K562 (cell line): Measurements from ENCODE around the gene RASSF3. TPM values are rescaled to one million over a fixed set of nuclear protein-coding genes. Genes with fewer than 3 reads are reported as not detected.
A peak's percentile ranks its signal among the peaks of the same experiment; 100 is the strongest.

Source experiments
- ATF4 ChIP-seq: fragments of 450-650 bp; formaldehyde crosslinking; IDR thresholded peaks from 2 replicates; pipeline ENCODE4 v1.4.0; 2022; ENCODE audit warnings: mild to moderate bottlenecking, moderate library complexity
- CCAR2 ChIP-seq: fragments of 200-400 bp; formaldehyde crosslinking; IDR thresholded peaks from 2 replicates; pipeline ENCODE4 v1.6.1; 2017; ENCODE audit warnings: mild to moderate bottlenecking, low read depth, low read length
- DNMT1 ChIP-seq: fragments of 450-650 bp; IDR thresholded peaks from 2 replicates; pipeline ENCODE4 v1.6.1; 2016; ENCODE audit warnings: antibody characterized with exemption, mild to moderate bottlenecking
- EWSR1 ChIP-seq: fragments of 450-650 bp; IDR thresholded peaks from 2 replicates; pipeline ENCODE4 v1.6.1; 2018; ENCODE audit warnings: borderline replicate concordance, mild to moderate bottlenecking, low read depth, moderate library complexity; ENCODE audit not compliant: partially characterized antibody
- HCFC1 ChIP-seq: IDR thresholded peaks from 2 replicates; pipeline ENCODE4 v1.6.1; 2012; ENCODE audit warnings: low read depth, low read length, improper control_type of control experiment
- MAZ ChIP-seq, 2 experiments: fragments of 450-650 bp in 1 of 2; sonication (generic) in 1 of 2; formaldehyde crosslinking; IDR thresholded peaks in 1 of 2; conservative IDR thresholded peaks in 1 of 2; 2 replicates each; pipeline versions ENCODE4 v1.4.0 to v1.5.0; 2020; ENCODE audit warnings: mild to moderate bottlenecking in 1 of 2, missing genetic modification reagents in 1 of 2
- MBD2 ChIP-seq: sonication (generic); IDR thresholded peaks from 2 replicates; pipeline ENCODE4 v1.6.1; 2016; ENCODE audit warnings: low read depth, borderline replicate concordance
- NELFE ChIP-seq: IDR thresholded peaks from 2 replicates; pipeline ENCODE4 v1.6.1; 2011; ENCODE audit warnings: mild to moderate bottlenecking; ENCODE audit not compliant: insufficient read depth, insufficient read length
- NFATC3 ChIP-seq: fragments of 450-650 bp; IDR thresholded peaks from 2 replicates; pipeline ENCODE4 v1.6.1; 2017; ENCODE audit warnings: mild to moderate bottlenecking
- NFYB ChIP-seq: IDR thresholded peaks from 2 replicates; pipeline ENCODE4 v1.6.1; 2011; ENCODE audit warnings: mild to moderate bottlenecking, moderate library complexity; ENCODE audit not compliant: insufficient read length; ENCODE audit errors: extremely low read depth
- NR2C2 ChIP-seq, 2 experiments: fragments of 200-800 bp in 1 of 2; sonication (Bioruptor generic) in 1 of 2; sonication (generic) in 1 of 2; formaldehyde crosslinking in 1 of 2; IDR thresholded peaks; 2 replicates each; pipeline versions ENCODE4 v1.6.1 to v1.8.0; 2016 to 2022; ENCODE audit warnings: mild to moderate bottlenecking in 1 of 2, missing compliant biosample characterization in 1 of 2, missing genetic modification characterization in 1 of 2, missing genetic modification reagents in 1 of 2
- TAF1 ChIP-seq: IDR thresholded peaks from 2 replicates; pipeline ENCODE4 v1.6.1; 2011; ENCODE audit warnings: mild to moderate bottlenecking, low read length, moderate library complexity; ENCODE audit not compliant: insufficient read depth, control insufficient read depth, severe bottlenecking; ENCODE audit errors: extremely low read depth
- YBX1 ChIP-seq: fragments of 450-650 bp; IDR thresholded peaks from 2 replicates; pipeline ENCODE4 v1.7.1; 2016; ENCODE audit warnings: mild to moderate bottlenecking
- ZMIZ1 ChIP-seq, 2 experiments: fragments of 150-350 bp in 1 of 2; IDR thresholded peaks; 2 replicates each; pipeline ENCODE4 v1.6.1; 2012 to 2016; ENCODE audit warnings: low read depth in 2 of 2, low read length in 2 of 2, mild to moderate bottlenecking in 1 of 2, moderate library complexity in 1 of 2
- ZNF445 ChIP-seq: fragments of 250-450 bp; sonication (Bioruptor Pico); IDR thresholded peaks from 2 replicates; pipeline ENCODE4 v1.4.0; 2020; ENCODE audit warnings: low read depth, mild to moderate bottlenecking, moderate library complexity
- ZNF551 ChIP-seq: fragments of 250-450 bp; sonication (Bioruptor Pico); IDR thresholded peaks from 2 replicates; pipeline ENCODE4 v1.5.0; 2021; ENCODE audit warnings: mild to moderate bottlenecking, moderate library complexity
- polyA plus RNA-seq, 8 experiments: library from polyadenylated mRNA; depleted of rRNA in 4 of 8; stranded (reverse) in 5 of 8; unstranded in 3 of 8; fragments of >200 nt; fragmentation: Nextera tagmentation in 2 of 8; fragmentation: Illumina TruSeq in 1 of 8; extraction: Ambion mirVana in 2 of 8; extraction: Trizol in 1 of 8; gene quantifications; 2 replicates each; pipeline versions ENCODE4 v1.2.1 to v1.2.3, GENCODE V29; 2011 to 2014; ENCODE audit warnings: inconsistent platforms in 1 of 8, missing spikeins in 1 of 8
- total RNA-seq, 7 experiments: library from RNA; depleted of rRNA in 6 of 7; stranded (reverse); fragments of >200 nt in 6 of 7; fragmentation: Illumina TruSeq in 2 of 7; extraction: Trizol in 2 of 7; gene quantifications; 2 replicates each; pipeline versions ENCODE4 v1.2.1 to v1.2.3, GENCODE V29; 2011 to 2021; ENCODE audit warnings: low replicate concordance in 1 of 7
- TF ChIP-seq, protein P1 (sequence below): sonication (generic); IDR thresholded peaks from 2 replicates; pipeline ENCODE4 v1.6.1; 2016
- TF ChIP-seq, protein P2 (sequence below), 2 experiments: fragments of 200-800 bp in 1 of 2; sonication (Bioruptor generic) in 1 of 2; sonication (generic) in 1 of 2; formaldehyde crosslinking in 1 of 2; IDR thresholded peaks in 1 of 2; conservative IDR thresholded peaks in 1 of 2; 2 replicates each; pipeline versions ENCODE4 v1.5.0 to v1.6.1; 2016 to 2020; ENCODE audit warnings: missing compliant biosample characterization in 1 of 2, missing genetic modification characterization in 1 of 2, missing genetic modification reagents in 1 of 2
- TF ChIP-seq, protein P3 (sequence below): fragments of 450-650 bp; IDR thresholded peaks from 2 replicates; pipeline ENCODE4 v1.6.1; 2016

Gene RASSF3
- total and polyA plus RNA-seq, 9 of the 15 experiments (the other 6 are each of a cell fraction or from before 2014, with no cell fraction given): 3.7 to 39.2 (median 20.2) TPM

- no peak for TF ChIP-seq ATF4 (CRISPR knock-in tag)
- no peak for TF ChIP-seq ZNF445 (CRISPR knock-in tag)
- TF ChIP-seq ZMIZ1 (IDR thresholded peaks at IDR 0.05; ENCODE audit: low read depth in 2 of 2, low read length in 2 of 2): no peak
- no peak for TF ChIP-seq EWSR1
- TF ChIP-seq MAZ (CRISPR knock-in tag; conservative IDR thresholded peaks at IDR 0.05 in 1 of 2, IDR thresholded peaks at IDR 0.05 in 1 of 2): peak in 1 of 2 experiments; percentile 56; a peak in 2 of 4 replicates
- no peak for TF ChIP-seq DNMT1
- TF ChIP-seq HCFC1: no peak
- no peak for TF ChIP-seq NFYB
- no peak for TF ChIP-seq NR2C2 (CRISPR knock-in tag; IDR thresholded peaks at IDR 0.05)
- peak; percentile 11; the same call in 1 of the 2 replicates for TF ChIP-seq NR2C2 (tag; IDR thresholded peaks at IDR 0.05)
- no peak for TF ChIP-seq CCAR2
- no peak for TF ChIP-seq NELFE
- TF ChIP-seq YBX1: no peak
- peak; percentile 52 for TF ChIP-seq TAF1
- no peak for TF ChIP-seq MBD2
- no peak for TF ChIP-seq NFATC3
- no peak for TF ChIP-seq ZNF551 (CRISPR knock-in tag)
- TF ChIP-seq, protein P1, sequence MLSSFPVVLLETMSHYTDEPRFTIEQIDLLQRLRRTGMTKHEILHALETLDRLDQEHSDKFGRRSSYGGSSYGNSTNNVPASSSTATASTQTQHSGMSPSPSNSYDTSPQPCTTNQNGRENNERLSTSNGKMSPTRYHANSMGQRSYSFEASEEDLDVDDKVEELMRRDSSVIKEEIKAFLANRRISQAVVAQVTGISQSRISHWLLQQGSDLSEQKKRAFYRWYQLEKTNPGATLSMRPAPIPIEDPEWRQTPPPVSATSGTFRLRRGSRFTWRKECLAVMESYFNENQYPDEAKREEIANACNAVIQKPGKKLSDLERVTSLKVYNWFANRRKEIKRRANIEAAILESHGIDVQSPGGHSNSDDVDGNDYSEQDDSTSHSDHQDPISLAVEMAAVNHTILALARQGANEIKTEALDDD: no peak
- TF ChIP-seq, protein P2, sequence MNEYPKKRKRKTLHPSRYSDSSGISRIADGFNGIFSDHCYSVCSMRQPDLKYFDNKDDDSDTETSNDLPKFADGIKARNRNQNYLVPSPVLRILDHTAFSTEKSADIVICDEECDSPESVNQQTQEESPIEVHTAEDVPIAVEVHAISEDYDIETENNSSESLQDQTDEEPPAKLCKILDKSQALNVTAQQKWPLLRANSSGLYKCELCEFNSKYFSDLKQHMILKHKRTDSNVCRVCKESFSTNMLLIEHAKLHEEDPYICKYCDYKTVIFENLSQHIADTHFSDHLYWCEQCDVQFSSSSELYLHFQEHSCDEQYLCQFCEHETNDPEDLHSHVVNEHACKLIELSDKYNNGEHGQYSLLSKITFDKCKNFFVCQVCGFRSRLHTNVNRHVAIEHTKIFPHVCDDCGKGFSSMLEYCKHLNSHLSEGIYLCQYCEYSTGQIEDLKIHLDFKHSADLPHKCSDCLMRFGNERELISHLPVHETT (CRISPR knock-in tag; conservative IDR thresholded peaks at IDR 0.05 in 1 of 2, IDR thresholded peaks at IDR 0.05 in 1 of 2): peak in 1 of 2 experiments; percentile 85; a peak in 2 of 4 replicates
- TF ChIP-seq, protein P3, sequence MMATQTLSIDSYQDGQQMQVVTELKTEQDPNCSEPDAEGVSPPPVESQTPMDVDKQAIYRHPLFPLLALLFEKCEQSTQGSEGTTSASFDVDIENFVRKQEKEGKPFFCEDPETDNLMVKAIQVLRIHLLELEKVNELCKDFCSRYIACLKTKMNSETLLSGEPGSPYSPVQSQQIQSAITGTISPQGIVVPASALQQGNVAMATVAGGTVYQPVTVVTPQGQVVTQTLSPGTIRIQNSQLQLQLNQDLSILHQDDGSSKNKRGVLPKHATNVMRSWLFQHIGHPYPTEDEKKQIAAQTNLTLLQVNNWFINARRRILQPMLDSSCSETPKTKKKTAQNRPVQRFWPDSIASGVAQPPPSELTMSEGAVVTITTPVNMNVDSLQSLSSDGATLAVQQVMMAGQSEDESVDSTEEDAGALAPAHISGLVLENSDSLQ: no peak
These were observed at the start of gene RASSF3 (continued) for GRCh38 chr12:64610079-64610659.
